Measurements from ENCODE around the gene ST7. TPM values are rescaled to one million over a fixed set of nuclear protein-coding genes. Genes with fewer than 3 reads are reported as not detected.

The ST7 gene
- total and polyA plus RNA-seq, 2 experiments from 2014 or later = 9.9 to 18.3 TPM

DNA sequence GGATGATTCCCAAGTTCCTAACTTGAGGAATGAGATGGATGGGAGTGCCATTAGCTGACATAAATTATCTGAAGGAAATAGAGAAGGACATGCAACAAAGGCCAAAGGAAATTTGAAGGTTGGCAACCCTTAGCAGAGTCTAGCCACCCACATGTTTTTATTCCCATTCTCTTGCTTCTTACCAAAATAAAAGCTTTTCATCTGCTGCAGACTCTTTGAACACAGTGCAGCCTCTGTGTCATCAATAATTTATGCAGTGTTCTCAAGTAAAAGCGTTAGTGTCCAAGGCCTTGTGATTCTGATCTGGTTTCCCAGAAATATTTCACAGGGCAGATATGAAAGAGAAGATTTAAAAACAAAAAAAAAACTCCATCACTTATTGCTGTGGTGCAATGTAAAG lies 98.5 kb downstream of the ST7 start:
- Mint-ChIP-seq H3K27ac (no peak overlapping the region), H3K4me3 (no peak overlapping the region), H3K27me3 (ENCODE audit: insufficient read depth, low read depth, poor library complexity) (peaks cover 2% of the 10 kb centered on the region), H3K4me1 (peaks cover 2% of the 10 kb centered on the region; the same call in 1 of the 3 replicates), H3K9me3 (peaks cover 4% of the 10 kb centered on the region; the same call in 2 of the 3 replicates), H3K36me3 (ENCODE audit: low read depth) (no peaks in the 10 kb centered on the region)
- H3K4me3 ChIP-seq = no peak overlapping the region
- no peaks in the 10 kb centered on the region for H4K20me1 ChIP-seq (replicated peaks; ENCODE audit: insufficient read depth)
- no peaks in the 10 kb centered on the region for H3F3A ChIP-seq (replicated peaks; ENCODE audit: low read depth)
- ATAC-seq (no peak), DNase-seq (ENCODE audit: low spot score) (no peak)
- TF ChIP-seq ZNF462 (CRISPR knock-in tag; IDR thresholded peaks at IDR 0.05) (no peak), NANOG (IDR thresholded peaks at IDR 0.05; ENCODE audit: borderline replicate concordance) (no peak), ETS1 (IDR thresholded peaks at IDR 0.05) (no peak), EZH2phosphoT487 (IDR thresholded peaks at IDR 0.05; ENCODE audit: unreplicated experiment) (no peak), CTCF (conservative IDR thresholded peaks at IDR 0.05; ENCODE audit: low read depth in 2 of 2) (no peak), ZNF114 (CRISPR knock-in tag; IDR thresholded peaks at IDR 0.05) (no peak), STAT1 (IDR thresholded peaks at IDR 0.05; ENCODE audit: unreplicated experiment) (no peak), POLR2AphosphoS5 (IDR thresholded peaks at IDR 0.05; ENCODE audit: low read depth) (no peak), CREB1 (CRISPR knock-in tag; IDR thresholded peaks at IDR 0.05; ENCODE audit: low read depth) (no peak), JUNB (IDR thresholded peaks at IDR 0.05; ENCODE audit: unreplicated experiment) (no peak), REST (IDR thresholded peaks at IDR 0.05; ENCODE audit: unreplicated experiment) (no peak), EZH2 (IDR thresholded peaks at IDR 0.05; ENCODE audit: low read depth, unreplicated experiment) (no peak), ZNF331 (CRISPR knock-in tag; IDR thresholded peaks at IDR 0.05; ENCODE audit: low read depth) (no peak)
- H3K9me2 ChIP-seq (ENCODE audit: insufficient read depth) = no peaks in the 10 kb centered on the region
- no peaks in the 10 kb centered on the region for H3K36me3 ChIP-seq (ENCODE audit: insufficient read depth)
- no peaks in the 10 kb centered on the region for H3K4me1 ChIP-seq (ENCODE audit: insufficient read depth)
- no peaks in the 10 kb centered on the region for H3K79me2 ChIP-seq (replicated peaks; ENCODE audit: insufficient read depth)
- H3K4me2 ChIP-seq = no peak overlapping the region
- no peak overlapping the region for H2AFZ ChIP-seq
- H3K27ac ChIP-seq (ENCODE audit: low read depth) = no peak overlapping the region
- no peaks in the 10 kb centered on the region for H3K27me3 ChIP-seq (ENCODE audit: insufficient read depth)
